ENCODE results near the gene AOC3. TPM values are rescaled to one million over a fixed set of nuclear protein-coding genes. Genes with fewer than 3 reads are reported as not detected.

The AOC3 gene
- total RNA-seq, 1 donor from 2014 or later = 36.5 TPM

- Mint-ChIP-seq H3K4me3 (ENCODE audit: unreplicated experiment) (peak within 1 kb of the TSS; percentile 93), H3K9me3 (ENCODE audit: unreplicated experiment) (no peaks in the 10 kb centered on the region), H3K27ac (ENCODE audit: unreplicated experiment) (peak within 1 kb of the TSS; percentile 91), H3K4me1 (ENCODE audit: unreplicated experiment) (peaks cover 24% of the 10 kb centered on the region), H3K27me3 (ENCODE audit: unreplicated experiment) (peaks cover 3% of the 10 kb centered on the region), H3K36me3 (ENCODE audit: low read depth, unreplicated experiment) (peaks cover 14% of the 10 kb centered on the region)
- peak; percentile 87 for DNase-seq (ENCODE audit: low spot score)
- TF ChIP-seq CTCF (IDR thresholded peaks at IDR 0.05; ENCODE audit: unreplicated experiment) = no peak
Measured at GRCh38 chr17:42832934-42833766, 17.8 kb upstream of the AOC3 start, which contains the start of gene PSME3. Gene PSME3 (plus strand): TSS chr17:42833397. CDS start chr17:42833632, 235 bp downstream.

DNA sequence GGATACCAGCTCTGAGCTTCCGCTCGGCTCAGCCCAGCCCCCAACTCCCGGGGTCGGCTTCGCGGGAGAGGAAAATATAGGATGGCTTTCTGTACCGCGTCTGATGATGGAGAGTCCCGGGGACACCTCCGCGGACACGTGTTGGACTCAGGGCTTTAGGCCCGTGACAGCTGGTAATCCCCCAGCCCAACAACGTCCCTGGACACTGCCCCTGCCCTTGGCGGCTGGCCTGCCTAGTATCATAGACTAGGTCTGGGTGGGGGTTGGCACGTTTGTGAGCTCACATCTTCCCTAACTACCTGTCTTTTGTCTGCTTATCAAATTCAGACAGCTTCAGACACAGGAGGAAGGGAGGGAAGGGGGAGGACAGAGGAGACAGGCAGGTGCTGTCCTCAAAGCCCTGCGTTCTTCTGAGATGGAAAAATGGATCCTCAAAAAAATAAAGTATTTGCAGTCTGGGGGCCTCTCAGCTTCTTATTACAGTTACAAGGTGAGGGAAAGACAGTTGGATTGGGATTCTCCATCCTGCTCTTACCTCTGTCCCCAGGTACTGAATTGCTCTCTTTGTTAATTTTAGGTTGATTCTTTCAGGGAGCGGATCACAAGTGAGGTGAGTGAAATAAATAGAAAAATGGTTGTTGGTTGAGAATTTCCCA is 17.1 kb upstream of the AOC3 start:
- H3K27me3 Mint-ChIP-seq (ENCODE audit: unreplicated experiment) = peaks cover 3% of the 10 kb centered on the region
- peaks cover 18% of the 10 kb centered on the region for H3K36me3 Mint-ChIP-seq (ENCODE audit: low read depth, unreplicated experiment)
- H3K9me3 Mint-ChIP-seq (ENCODE audit: unreplicated experiment) = no peaks in the 10 kb centered on the region
- peaks cover 24% of the 10 kb centered on the region for H3K4me1 Mint-ChIP-seq (ENCODE audit: unreplicated experiment)
- H3K27ac Mint-ChIP-seq (ENCODE audit: unreplicated experiment) = peak overlapping the region; percentile 62
- DNase-seq (ENCODE audit: low spot score) = no peak
- TF ChIP-seq CTCF (IDR thresholded peaks at IDR 0.05; ENCODE audit: unreplicated experiment) = no peak
- H3K4me3 Mint-ChIP-seq (ENCODE audit: unreplicated experiment) = peak overlapping the region; percentile 93

DNA sequence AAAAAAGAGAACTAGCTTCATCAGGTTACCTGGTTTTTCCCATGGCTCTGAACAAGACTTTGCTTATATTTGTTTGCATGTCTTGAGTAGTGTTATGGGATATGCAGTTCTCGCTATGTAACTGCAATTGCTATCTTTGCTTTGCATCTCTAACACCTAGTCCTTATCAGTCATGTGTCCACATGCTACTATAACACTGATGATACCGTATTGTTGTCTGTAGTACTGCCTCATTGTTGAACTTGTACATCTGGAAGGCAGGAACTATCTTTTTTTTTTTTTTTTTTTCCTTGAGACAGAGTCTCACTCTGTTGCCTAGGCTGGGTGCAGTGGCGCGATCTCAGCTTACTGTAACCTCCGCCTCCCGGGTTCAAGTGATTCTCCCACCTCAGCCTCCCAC is 15.3 kb upstream of the AOC3 start:
- H3K36me3 Mint-ChIP-seq (ENCODE audit: low read depth, unreplicated experiment) = peaks cover 25% of the 10 kb centered on the region
- no peak overlapping the region for H3K4me3 Mint-ChIP-seq (ENCODE audit: unreplicated experiment)
- peaks cover 3% of the 10 kb centered on the region for H3K27me3 Mint-ChIP-seq (ENCODE audit: unreplicated experiment)
- DNase-seq (ENCODE audit: low spot score) = no peak
- H3K9me3 Mint-ChIP-seq (ENCODE audit: unreplicated experiment) = no peaks in the 10 kb centered on the region
- H3K4me1 Mint-ChIP-seq (ENCODE audit: unreplicated experiment) = peaks cover 18% of the 10 kb centered on the region
- TF ChIP-seq CTCF (IDR thresholded peaks at IDR 0.05; ENCODE audit: unreplicated experiment) = no peak
- H3K27ac Mint-ChIP-seq (ENCODE audit: unreplicated experiment) = no peak overlapping the region

DNA sequence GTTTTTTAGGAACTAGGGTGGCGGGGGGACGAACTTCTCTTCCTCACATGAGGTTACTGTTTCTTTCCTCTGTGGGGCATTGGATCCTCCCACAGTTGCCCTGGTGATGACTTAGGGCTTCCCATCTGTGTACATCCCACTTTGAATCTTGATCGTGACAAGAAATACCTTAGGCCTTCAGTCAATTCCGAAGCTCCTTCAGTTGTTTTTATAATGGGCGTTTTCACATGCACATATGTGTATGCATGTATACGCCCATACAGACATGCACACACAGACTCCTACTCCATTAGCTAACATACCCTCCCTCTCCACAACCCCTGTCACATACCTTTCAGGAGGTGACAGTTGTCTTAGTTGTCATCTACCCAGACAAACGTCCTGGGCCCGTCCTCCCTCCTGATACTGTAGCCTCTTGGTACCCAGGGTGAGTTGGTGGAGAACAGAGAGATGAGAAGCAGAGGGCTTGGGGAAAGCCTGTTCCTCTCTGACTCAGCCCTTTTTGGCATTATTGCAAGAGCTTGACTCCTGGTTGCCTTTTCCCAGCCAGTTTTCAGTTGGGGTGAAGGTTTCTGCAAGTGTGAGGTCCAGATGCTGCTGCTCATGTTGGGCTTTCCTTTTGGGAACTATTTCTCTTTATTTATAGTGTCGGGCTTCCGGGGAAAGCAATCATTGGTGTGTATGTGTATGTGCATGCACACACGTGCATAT is 8.9 kb upstream of the AOC3 start:
- H3K36me3 Mint-ChIP-seq (ENCODE audit: low read depth, unreplicated experiment) = peaks cover 47% of the 10 kb centered on the region
- no peak for TF ChIP-seq CTCF (IDR thresholded peaks at IDR 0.05; ENCODE audit: unreplicated experiment)

More for the DNA sequence above, 8.9 kb upstream of the AOC3 start:
- no peaks in the 10 kb centered on the region for H3K9me3 Mint-ChIP-seq (ENCODE audit: unreplicated experiment)
- H3K27ac Mint-ChIP-seq (ENCODE audit: unreplicated experiment) = peak overlapping the region; percentile 22
- DNase-seq (ENCODE audit: low spot score) = no peak
- H3K27me3 Mint-ChIP-seq (ENCODE audit: unreplicated experiment) = no peaks in the 10 kb centered on the region
- no peak overlapping the region for H3K4me3 Mint-ChIP-seq (ENCODE audit: unreplicated experiment)
- H3K4me1 Mint-ChIP-seq (ENCODE audit: unreplicated experiment) = no peaks in the 10 kb centered on the region
